ENCODE results near the gene PPP1R13L. TPM values are rescaled to one million over a fixed set of nuclear protein-coding genes. Genes with fewer than 3 reads are reported as not detected.

Gene PPP1R13L
- total and polyA plus RNA-seq, 2 of the 8 experiments (the other 6 are each of a cell fraction or from before 2014, with no cell fraction given): 9.1 to 15.3 TPM

DNA sequence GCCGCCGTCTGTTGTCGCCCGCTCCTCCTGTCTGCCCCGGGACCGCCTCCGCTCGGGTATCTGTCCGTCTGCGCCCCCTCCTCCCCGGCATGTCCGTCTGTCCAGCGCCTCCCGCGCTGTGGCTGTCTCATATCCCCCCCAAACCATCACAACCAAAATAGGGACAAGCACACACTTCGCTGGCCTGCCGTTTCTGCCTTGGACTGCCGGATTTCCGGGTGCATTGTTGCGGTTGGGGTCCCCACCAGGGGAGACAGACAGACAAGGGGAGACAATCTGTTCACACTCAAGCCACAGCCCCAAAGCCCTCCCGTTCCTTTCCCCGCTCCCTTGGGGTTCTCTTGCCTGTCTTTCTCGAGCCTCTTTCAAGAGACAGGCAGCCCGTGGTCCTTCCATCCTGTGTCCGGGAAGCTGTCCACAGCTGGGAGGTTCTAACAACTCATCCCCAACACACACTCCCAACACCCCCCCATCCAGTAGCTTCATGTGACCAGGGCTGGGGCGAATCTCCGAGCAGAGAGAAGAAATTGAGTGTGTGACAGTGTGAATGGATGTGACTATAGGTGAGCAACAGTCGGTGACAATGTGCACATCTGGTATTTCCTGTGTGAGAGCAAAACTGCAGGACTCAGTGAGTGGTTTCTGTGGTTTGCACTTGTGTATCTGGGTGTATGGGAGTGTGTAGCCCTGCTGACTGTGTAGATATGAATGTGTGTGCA lies 46.4 kb upstream of the PPP1R13L start:
- Histone ChIP-seq H4K91ac (replicated peaks; ENCODE audit: insufficient read length, low read length) (no peak overlapping the region), H2BK12ac (ENCODE audit: low read depth, low read length) (peak overlapping the region; percentile 80; the same call in 1 of the 2 replicates), H2BK20ac (ENCODE audit: low read length) (no peak overlapping the region), H3K18ac (ENCODE audit: extremely low read depth, low read length) (no peak overlapping the region), H3K56ac (replicated peaks; ENCODE audit: insufficient read length, low read depth, low read length) (no peak overlapping the region), H3K23ac (ENCODE audit: insufficient read length) (no peak overlapping the region), H3K4ac (replicated peaks; ENCODE audit: insufficient read length, low read depth, low read length) (no peak overlapping the region), H2AFZ (ENCODE audit: low read length) (peak overlapping the region; percentile 30; the same call in 1 of the 2 replicates), H3K14ac (ENCODE audit: insufficient read length) (no peak overlapping the region), H3K79me1 (ENCODE audit: low read depth, low read length) (no peaks in the 10 kb centered on the region), H2BK5ac (ENCODE audit: low read depth, low read length) (0 out of 2 replicates have a peak overlapping the region, but pooled peaks have one; percentile 40), H3K4me3 (ENCODE audit: extremely low read depth in 1 of 4, insufficient read depth in 2 of 4, low read depth in 3 of 4, low read length in 4 of 4) (peak overlapping the region; percentile 51 to 69 (median 53)), H3K4me2 (ENCODE audit: insufficient read depth in 1 of 2, low read depth in 2 of 2, low read length in 2 of 2) (peak overlapping the region; percentile 70 to 97), H3K23me2 (ENCODE audit: low read depth, low read length) (peaks cover 13% of the 10 kb centered on the region), H4K5ac (ENCODE audit: insufficient read length, low read depth, low read length) (no peak overlapping the region), H3K27ac (ENCODE audit: low read depth, low read length) (no peak overlapping the region), H3K79me2 (ENCODE audit: control insufficient read depth in 1 of 2, insufficient read depth in 2 of 2, low read length in 2 of 2) (no peaks in the 10 kb centered on the region), H3K27me3 (replicated peaks in 1 of 4; ENCODE audit: control insufficient read depth in 3 of 4, extremely low read depth in 1 of 4, insufficient read depth in 3 of 4, low read length in 3 of 4) (peaks cover 0 to 19% (median 14%) of the 10 kb centered on the region in 4 experiments; a peak in 6 of 7 replicates), H4K8ac (ENCODE audit: extremely low read depth, insufficient read depth, low read length) (peak overlapping the region; percentile 91), H3K36me3 (ENCODE audit: control insufficient read depth in 2 of 4, insufficient read depth in 4 of 4, low read length in 3 of 4) (no peaks in the 10 kb centered on the region), H4K20me1 (replicated peaks in 1 of 2; ENCODE audit: control insufficient read depth in 1 of 2, insufficient read depth in 2 of 2, low read length in 2 of 2) (no peaks in the 10 kb centered on the region), H2AK5ac (ENCODE audit: low read depth, low read length) (peak overlapping the region; percentile 87; the same call in 1 of the 2 replicates), H3K9ac (replicated peaks in 1 of 4; ENCODE audit: extremely low read depth in 1 of 4, low read depth in 3 of 4, low read length in 3 of 4) (peak overlapping the region; percentile 50 to 71 (median 54); a peak in 6 of 7 replicates), H2BK120ac (replicated peaks; ENCODE audit: low read depth, low read length) (no peak overlapping the region), H2BK15ac (ENCODE audit: low read length) (0 out of 2 replicates have a peak overlapping the region, but pooled peaks have one; percentile 46), H3K4me1 (replicated peaks in 1 of 4; ENCODE audit: control insufficient read depth in 3 of 4, insufficient read depth in 4 of 4, low read length in 3 of 4) (peaks cover 0 to 15% (median 9%) of the 10 kb centered on the region in 4 experiments; a peak in 5 of 7 replicates), H3K9me3 (ENCODE audit: insufficient read depth in 2 of 2, low read depth in 1 of 2, low read length in 1 of 2) (no peaks in the 10 kb centered on the region)
- DNase-seq (ENCODE audit: low read depth in 1 of 2, low spot score in 2 of 2): no peak
- no peak for FAIRE-seq
- POLR2A ChIA-PET (ENCODE audit: partially characterized antibody): interaction anchor here (1.0 to 4.0 kb wide), 6 partner anchors 10 to 47 kb away, joined by 3 to 31 read pairs (median 4); partner anchors contain the start of genes FOSB and PPM1N
- CTCF ChIA-PET (ENCODE audit: partially characterized antibody): interaction anchor here (1.2 to 3.6 kb wide), 4 partner anchors 11 to 26 kb away, joined by 5 to 24 read pairs (median 12); no protein-coding TSS in a partner anchor
- TF ChIP-seq HDAC2 (IDR thresholded peaks at IDR 0.05; ENCODE audit: borderline replicate concordance in 1 of 2, low read depth in 2 of 2, low read length in 2 of 2) (no peak), SAP30 (IDR thresholded peaks at IDR 0.05; ENCODE audit: insufficient read depth, insufficient replicate concordance, low read length) (peak; percentile 35)
- WGBS, 2 experiments (ENCODE audit: extremely low coverage in 1 of 2, insufficient coverage in 1 of 2, insufficient read length in 1 of 2, insufficient replicate concordance in 2 of 2, low coverage in 1 of 2, low lambda C conversion rate in 2 of 2, missing lambda C conversion rate in 1 of 2): 32% methylated on average over 25 of the region's 28 CpGs; no CpG with 5 or more reads in 1 of the 2 experiments
